Stimulated activated CD4-positive, alpha-beta T cell treated with anti-CD3 and anti-CD28 coated beads, Interleukin-1b, Interleukin-23, amount 100 ng/mL, for 24 hours (primary cell): ENCODE results near the gene ISCA2.

ENCODE experiments used
- DNase-seq, 4 experiments: peaks; one replicate each; pipeline ENCODE4 v3.0.0-alpha.2; 2020; ENCODE audit warnings: low read depth in 4 of 4, low spot score in 1 of 4

The ISCA2 gene

DNA sequence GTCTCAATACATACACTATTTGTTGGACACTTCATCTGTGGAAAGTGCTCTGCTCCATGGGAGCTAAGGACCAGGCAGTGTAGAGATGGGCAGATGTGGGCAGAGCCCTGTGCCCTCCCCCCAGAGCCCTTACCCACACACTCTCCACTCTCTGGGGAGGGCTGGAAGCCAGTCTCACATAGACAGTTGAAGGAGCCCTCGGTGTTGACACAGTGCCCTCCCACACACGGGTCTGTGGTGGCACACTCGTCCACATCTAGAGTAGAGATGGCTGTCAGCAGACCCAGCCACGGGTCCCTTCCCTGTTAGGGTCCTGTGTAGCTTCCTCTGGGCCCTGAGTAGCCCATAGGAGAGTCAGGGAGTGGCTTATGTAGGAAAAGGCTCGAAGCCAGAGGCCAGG is 14.3 kb downstream of the ISCA2 start:
- DNase-seq: no peak

DNA sequence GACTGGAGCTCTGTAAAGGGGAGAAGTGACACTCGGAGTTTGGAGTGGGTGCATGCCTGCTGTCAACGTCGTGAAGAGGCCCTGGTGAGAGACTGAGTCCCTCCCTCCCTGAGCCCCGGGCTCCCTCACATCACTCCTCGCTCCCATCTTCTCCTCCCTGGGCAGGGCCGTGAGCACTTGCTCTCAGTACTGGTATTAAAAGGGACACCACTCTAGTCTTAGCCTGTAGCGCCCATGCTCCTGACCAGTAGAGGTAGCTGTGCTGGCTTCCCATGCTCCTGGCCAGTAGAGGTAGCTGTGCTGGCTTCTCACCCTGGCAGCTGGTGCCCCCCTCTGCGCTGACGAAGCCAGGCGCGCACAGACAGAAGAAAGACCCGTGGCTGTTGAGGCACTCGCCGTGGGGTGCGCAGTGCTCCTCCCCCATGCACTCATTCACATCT is 14.7 kb downstream of the ISCA2 start:
- DNase-seq: no peak

DNA sequence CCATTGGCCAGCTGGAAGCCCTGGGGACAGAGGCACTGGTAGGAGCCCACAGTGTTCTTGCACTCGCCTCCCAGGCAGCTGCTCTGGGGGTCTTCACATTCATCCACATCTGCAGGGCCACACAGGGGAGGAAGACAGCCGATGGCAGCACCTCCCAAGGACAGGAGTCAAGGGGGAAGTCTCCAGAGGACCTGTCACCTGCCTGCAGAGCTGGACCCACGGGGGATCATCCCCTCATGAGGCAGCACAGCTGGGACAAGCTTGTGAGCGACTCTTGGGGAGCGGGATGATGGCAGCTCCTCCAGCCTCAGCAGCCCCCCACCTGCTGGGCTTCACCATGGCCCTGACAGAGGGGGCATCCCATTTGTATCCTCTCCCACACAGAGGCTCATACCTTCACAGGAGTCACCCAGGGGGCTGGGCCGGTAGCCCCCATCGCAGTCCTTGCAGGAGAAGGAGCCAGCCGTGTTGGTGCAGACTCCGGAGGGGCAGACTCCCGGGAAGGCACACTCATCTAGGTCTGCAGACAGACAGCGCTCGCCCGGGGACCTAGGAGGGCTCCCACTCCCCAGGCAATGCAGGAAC is 15.4 kb downstream of the ISCA2 start:
- DNase-seq: no peak

DNA sequence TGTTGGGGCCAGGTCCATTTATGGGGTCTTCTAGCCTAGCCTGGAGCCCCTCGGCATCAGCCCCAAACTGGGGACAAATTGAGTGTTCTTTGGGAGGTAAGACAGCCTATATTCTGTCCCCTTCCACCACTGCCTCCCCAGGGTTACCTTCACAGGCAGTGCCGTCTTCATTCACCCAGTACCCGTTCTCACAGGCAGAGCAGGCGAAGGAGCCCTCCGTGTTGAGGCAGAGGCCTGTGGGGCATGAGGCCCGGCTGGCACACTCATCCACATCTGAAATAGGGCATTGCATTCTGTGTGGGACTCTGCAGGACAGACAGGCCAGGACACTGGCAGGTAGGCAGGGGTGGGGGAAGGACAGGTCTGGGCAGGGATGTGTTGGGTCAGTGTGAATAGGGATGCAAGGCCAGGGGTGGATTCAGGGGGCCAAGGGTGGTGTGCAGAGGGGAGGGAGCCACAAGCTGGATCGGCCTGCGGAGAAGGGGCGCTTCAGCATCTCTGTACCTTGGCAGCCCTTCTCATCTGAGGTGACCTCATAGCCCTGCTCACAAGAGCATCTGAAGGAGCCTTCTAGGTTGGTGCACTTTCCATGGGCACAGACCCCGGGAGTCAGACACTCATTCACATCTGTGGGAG is 16.1 kb downstream of the ISCA2 start:
- no peak for DNase-seq

DNA sequence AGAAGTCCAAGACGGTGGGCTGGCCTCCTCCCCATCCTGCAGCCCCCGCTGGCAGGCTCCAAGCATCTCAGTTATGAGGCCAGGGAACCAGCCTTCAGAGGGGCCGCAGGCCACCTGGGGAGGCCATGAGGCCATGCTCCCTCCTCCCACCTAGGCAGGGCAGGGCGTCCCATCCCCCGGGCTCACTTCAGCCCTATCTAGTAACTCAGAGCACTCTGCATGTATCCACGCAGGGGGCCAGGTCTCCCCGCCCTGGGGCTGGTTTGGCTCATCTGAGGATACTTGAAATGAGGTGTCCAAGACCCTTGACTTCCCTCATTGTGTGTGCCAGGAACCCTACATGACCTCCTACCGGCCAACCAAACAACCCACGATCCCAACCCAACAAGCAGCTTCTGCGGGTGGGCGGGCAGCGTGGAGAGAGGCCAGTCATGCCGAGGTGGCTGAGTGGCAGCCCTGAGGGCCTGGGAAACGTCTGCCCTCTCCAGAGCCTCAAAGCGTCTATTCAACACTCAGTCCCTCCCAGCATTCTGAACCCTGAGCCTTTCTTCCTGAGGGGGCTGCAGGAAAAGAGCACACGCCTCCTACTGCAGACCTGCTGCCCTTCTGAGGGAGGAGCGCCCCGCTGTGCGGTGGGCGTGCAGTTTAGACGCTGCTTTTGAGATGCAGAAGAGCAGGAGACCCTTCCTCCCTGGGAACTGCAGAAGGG is 16.8 kb downstream of the ISCA2 start:
- DNase-seq: no peak

DNA sequence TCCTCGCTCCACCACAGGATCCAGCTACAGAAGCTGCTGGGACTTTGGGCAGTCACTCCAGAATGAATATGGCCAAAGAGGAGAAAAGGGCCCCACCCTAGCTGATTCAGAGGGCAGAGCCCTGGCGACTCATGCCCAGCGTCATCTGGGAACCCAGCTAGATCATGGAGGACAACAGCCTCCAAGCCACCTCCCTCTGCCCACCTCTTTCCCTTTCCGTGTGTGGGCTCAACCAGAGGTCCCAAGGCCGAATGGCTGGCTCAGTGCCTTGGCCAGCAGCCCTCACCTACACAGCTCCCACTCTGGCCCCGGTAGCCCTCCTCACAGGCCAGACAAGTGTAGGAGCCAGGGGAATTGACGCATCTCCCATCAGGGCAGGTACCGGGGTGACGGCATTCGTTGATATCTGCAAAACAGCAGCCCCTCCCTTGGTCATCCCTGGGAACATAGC is 17.4 kb downstream of the ISCA2 start:
- DNase-seq: no peak

DNA sequence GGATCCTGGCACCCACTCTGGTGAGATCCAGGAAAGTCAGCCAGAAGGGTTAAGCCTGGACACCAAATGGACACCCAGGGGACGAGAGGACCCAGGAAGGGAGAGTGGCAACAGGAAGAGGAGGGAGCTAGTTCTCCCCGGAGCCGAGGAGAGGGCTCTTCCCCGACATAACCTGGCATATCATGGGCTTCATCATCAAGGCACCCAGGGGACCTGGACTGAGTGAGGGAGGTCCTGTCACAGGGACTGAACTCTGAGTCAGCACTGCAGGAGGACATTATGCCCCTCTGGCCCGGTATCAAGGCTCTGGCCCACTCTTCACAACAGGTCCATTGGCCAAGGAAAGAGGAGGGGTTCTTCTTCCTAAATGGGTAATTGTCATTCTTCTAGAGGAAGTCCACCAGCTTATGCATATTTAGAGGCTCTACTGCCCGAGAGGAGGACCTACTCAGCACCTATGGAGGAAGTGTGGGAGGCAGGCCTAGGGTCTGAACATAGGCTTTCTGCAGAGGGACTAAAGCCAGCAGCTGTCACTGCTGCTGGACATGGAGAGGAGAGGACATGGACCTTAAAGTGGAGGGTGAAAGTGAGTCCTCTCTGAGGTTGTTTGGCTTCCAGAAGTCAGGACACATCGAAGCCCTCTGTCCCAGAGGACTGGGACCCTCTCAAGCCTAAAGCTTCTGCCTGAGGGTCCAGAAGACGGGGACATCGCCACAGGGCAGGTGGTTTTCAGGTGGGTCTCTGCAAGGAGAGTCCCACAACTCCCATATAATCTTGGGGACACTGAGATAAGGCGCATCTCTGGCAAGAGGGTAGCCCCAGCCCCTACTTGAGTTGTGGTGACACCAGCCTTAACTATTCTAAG is 18.6 kb downstream of the ISCA2 start:
- no peak for DNase-seq

DNA sequence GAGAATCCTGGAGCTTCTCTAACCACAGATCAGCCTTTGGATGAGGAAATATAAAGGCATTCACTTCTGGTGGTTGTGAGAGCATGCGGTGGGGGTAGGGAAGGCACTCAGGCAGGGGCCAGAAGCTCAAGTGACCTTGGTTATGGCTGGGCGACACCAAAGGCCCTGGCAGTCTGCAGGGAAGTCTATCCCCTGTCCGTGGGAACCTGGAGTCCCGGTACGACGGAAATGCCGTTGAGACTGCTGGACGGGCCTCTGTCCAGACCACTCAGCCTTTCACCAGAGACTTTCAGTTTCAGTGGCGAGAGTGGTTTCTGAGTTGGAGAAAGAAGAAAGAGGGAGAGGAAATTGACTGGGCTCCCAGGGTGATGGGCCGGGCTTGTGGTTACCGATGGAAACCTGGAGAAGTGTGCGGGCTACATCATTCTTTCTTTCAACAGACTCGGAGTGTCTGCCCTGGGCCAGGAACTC is 20.9 kb downstream of the ISCA2 start:
- DNase-seq: no peak

DNA sequence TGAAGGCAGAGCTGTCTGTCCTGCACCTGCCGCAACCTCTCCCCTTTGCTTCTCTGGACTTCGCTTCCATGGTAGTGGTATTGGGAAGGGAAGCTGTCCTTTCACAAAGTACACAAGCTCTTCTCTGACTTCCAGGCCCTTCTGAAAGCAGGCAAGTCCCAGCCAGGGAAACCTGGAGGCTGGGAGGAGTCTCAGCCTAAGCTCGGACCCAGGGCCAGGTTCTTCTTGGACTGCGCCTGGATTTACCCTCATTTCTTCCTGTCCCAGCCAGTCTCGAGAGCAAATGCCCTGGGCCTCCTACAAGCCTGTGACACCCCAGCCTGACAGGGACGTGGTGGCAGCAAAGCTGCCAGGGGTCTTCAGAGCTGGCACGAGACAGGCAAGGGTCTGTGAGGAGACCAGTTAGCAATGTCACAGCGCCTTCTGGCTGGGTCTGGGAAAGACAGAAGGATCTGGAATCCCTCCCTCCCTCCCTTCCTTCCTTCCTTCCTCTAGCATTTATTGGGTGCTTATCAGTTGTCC is 22.4 kb downstream of the ISCA2 start:
- DNase-seq: no peak

DNA sequence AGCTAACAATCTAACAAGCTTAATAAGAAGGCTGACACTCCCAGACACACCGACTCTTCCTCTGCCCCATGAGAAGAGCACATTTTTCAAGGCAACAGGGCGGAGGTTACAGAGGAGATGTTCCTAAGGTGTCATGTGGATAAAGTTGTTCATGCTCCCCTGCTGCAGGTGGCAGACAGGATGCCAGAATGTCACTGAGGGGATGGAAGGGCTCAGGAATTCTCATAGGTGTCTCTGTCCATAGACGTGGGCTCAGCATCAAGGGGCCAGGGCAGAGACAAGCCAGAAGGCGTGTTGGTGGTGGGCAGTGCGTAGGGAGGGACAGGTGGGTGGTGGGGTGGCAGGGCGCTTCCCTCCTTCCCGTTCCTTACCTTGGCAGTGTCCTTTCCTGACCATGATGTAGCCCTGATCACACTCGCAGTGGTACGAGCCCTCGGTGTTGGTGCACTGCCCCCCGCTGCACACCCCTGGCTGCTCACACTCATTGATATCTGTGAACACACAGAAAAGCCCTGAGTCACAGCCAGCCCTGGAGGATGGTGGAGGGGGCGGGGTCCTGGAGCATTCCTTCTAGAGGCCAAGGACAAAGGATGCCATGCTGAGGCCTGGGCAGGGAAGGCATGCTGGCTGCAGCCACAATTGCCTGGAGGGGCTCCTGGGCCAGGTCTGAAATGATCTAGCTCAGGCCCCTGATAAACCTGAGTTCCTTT is 23.0 kb downstream of the ISCA2 start:
- no peak for DNase-seq

DNA sequence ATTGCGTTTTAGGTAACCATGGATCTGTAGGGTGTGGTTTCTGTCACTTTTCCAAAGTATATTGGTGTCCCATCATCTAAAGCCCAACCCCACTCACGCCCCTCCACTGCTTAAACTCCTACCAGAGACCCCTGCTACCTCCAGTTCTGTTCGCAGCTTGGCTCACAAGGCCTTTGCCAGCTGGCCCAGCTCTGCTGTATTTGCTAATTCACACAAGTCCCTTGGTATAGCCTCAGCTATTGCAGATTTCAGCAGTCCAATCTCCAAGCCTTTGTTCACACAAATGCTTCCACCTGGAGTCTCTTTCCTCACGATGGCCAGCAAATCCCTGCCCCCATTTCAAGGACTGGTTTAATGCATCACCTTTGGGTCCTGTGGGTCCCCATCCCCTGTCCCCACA is 24.2 kb downstream of the ISCA2 start:
- no peak for DNase-seq

DNA sequence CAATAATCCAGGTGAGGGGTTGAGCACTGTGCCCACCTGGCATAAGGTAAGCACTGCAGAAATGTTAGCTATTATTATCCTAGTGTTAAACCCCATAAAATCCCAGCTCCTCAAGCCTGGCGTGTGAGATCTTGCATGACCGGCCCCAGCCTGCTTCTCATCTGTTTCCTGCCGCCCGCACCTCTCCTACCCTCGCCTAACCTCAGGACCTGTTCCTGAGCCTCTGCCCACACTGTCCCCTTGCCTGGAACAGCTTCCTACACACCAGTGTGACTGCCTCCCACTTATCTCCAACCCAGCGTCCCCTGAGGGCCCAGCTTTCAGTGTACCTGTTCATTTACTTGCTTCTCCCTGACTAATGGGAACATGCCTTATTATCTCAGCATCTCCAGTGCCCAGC is 24.7 kb downstream of the ISCA2 start:
- no peak for DNase-seq

DNA sequence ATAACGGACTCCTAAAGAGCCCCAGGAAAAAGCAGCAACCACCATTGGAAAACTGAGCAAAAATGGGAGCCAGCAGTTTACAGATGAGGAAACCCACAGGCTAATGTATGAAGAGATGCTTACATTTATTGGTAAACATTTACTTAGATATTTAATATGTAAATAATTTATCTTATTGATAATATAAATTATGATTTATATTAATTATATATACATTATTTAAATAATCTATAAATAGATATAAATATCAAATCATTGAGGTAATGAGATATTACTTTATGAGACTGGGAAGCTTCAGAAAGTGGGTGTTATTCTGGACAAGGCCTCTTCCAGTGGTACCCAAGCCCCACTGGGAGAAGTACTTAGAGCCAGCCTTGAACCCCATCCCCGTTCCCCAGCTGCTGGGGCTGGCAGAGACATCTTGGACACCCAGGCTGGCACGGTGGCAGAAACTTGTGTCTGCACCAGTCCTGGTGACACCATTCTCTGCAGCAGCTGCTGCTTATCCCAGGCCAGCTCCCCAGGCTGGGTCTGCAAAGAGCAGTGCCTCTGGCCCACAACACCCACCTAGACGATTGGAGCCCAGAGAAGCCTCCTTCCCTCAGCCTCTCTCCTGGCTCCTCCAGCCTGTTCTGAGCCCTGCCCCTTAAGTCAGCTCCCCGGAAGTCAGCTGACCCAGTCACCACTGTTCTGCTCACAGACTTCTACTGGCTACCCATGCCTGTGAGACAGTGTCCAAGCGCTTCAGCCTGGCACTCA is 25.9 kb downstream of the ISCA2 start:
- DNase-seq: no peak

DNA sequence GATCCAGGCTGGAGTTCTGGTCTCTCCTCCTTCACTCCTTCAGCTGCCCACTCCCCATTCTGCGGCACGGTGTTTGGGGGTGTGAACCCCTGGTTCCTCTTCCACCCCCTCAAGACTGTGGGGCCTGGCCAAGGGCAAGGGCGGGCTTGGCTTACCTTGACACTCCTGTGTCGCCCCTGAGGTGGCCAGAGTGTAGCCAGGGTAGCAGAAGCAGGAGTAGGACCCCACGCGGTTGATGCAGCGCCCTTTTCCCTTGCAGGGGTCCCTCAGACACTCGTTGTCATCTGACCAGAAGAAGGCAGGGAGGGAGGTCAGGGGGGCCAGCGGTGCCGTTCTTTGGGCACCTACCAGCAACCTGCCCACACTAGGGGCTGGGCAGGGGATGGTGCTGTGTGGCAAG is 28.2 kb downstream of the ISCA2 start:
- no peak for DNase-seq

DNA sequence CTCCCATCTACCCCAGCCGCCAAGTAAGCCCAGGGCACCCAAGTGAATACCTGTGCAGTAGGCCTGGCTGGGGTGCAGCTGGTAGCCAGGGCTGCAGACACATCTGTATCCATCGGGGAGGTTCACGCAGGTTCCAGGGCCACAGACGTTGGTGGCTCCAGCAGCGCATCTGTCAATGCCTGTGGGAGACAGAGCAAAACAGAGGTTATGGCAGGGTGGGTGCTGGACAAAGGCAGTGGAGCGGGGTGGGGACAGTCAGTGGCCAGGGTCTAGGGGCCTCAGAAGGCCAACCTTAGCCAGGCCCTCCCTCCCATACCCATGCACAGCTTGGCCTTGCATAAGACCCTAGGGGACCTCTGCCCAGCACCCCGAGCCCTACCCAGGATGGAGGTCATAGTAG is 29.2 kb downstream of the ISCA2 start:
- no peak for DNase-seq

DNA sequence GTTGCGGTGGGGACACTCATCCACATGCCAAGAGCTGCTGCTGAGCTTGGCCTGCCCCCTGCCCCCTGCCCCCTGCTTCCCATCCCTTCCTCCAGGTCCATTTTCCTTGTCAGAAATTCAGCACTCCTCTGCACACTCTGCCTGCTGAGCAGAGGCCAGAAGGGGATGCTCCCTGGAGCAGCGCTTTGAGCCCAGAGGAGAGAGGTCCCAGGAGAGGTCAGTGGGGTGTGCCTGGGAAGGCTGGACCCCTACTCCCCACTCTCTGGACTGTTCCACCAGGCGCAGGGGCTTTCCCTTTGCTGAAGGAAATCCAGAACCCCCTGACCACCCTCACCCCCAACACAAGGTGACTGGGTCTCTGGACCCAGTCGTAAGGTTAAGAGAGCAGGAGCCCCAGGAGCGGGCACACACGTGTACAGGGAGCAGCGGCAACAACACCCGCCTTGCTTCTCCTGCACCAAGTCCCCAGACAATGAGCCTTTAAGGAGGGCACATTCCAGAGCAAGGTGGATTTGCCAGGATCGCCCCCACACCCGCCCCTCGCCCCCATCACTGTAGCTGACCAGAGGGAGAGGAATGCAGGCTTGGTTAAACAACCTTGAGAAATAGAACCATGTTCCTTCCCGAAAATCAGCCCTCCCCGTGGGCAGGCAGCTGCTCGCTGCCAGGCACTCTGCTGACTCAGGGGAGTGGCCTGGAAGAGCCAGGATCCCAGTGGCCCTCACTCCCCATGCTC is 30.7 kb downstream of the ISCA2 start:
- DNase-seq: no peak

DNA sequence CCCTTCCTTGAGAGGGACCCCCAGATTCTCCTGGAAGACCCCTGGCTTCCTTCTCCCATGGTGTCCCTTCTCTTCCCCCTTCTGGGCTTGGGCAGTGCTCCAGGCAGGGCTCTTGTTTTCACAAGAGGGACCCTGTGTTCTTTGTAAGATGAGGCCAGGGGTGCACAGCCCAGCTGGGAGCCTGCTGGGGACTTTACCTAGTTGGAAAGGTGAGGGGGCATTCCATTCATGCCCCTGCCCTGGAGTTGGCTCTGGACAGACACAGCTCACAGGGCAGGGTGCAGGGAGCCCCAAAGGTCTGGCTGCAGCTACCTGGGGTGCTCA is 31.2 kb downstream of the ISCA2 start:
- DNase-seq: no peak

DNA sequence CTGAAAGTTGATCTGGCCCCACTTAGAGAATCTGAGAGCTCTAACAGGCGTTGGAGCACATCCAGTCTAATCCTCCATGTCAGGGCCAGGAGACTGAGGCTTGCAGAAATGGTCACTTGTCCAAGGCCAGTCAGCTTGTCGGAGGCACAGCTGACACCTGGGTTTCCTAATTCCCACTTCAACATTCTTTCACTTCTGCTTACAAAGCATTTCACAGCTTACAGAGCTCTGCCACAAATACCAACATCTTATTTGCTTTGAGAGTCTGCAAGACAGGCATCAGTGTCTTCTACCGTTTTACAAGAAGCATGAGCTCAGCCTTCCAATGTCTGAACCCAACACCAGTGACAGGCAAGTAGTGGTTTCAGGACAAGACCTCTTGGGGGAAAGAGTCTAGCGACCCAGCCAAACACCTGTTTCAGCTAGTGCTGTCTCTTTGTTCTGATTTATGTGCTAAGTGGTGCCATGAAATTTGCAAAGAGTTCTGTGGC is 31.8 kb downstream of the ISCA2 start:
- no peak for DNase-seq

DNA sequence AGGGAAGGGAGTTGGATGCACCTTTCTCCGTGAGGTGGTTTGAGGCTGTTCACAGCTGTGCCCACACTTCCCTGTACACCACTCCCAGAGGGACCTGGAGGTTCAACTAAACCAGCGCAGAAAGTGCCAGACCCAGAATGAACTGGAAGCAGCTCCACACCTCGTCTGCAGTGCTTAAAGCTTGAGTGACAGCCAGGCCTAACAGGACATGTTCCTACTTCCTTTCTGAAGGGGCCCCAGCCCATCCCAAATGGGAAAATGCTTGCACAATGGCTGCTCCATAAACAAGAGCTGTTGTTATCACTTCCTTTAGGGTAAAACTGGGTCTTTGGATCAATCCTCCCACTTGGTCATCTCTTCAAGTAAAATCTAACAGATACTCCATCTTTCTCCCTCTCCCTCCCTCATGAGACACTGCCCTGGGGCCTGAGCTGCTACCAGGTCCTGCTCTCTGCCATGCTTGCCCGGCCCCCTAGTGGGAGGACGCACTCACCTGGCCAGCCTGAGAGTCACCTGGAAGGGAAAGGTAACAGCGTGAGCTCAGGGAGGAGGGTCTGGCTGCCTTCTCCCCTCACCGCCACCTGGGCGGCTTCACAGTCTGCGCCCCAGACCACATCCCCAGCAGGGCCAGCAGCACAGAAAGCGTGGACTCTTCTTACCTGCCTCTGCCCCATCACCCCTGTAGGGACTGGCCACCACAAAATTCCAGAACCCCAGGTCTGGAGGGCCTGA is 33.5 kb downstream of the ISCA2 start:
- no peak for DNase-seq
